Measurements from ENCODE around the gene SERPINB11.

GRCh38 chr18:63686871-63687270 is 15.9 kb upstream of the SERPINB11 start:
- TF ChIP-seq CTCF (IDR thresholded peaks at IDR 0.05) (no peak), REST (IDR thresholded peaks at IDR 0.05; ENCODE audit: insufficient read depth in 1 of 2, low read depth in 2 of 2, low read length in 1 of 2) (no peak), POLR2AphosphoS5 (IDR thresholded peaks at IDR 0.05; ENCODE audit: low read depth, low read length) (no peak), SIN3A (IDR thresholded peaks at IDR 0.05; ENCODE audit: borderline replicate concordance, insufficient read depth, low read depth, low read length) (no peak), TCF7L2 (IDR thresholded peaks at IDR 0.05; ENCODE audit: low read depth, low read length) (no peak)
